H54 (cell line): ENCODE results near the gene KIF5A.
"Not testable (repeated sequence)": the region's sequence is repeated elsewhere in the genome, so short reads cannot be mapped to it uniquely, and the experiment has no call there.

ENCODE experiments used
- DNase-seq: peaks from one replicate; pipeline ENCODE4 v3.0.0; 2011; ENCODE audit warnings: low spot score, mixed read lengths; ENCODE audit not compliant: insufficient read length
- FAIRE-seq: peaks from 3 replicates; lab custom pipeline; 2011; peaks lifted over from hg19 to GRCh38; lab: Jason Lieb, UNC
- POLR2A ChIP-seq: IDR thresholded peaks from 2 replicates; pipeline ENCODE4 v1.6.1; 2011; ENCODE audit warnings: low read depth, mild to moderate bottlenecking, low read length

The KIF5A gene

GRCh38 chr12:57515934-57516541 lies 33.8 kb upstream of the KIF5A start:
- FAIRE-seq = no peak
- DNase-seq = no peak
- no peak for TF ChIP-seq POLR2A

GRCh38 chr12:57516617-57517153 lies 33.2 kb upstream of the KIF5A start:
- DNase-seq (no peak), FAIRE-seq (no peak)
- TF ChIP-seq POLR2A = no peak

GRCh38 chr12:57517187-57517586 lies 32.7 kb upstream of the KIF5A start:
- FAIRE-seq (no peak), DNase-seq (no peak)
- TF ChIP-seq POLR2A = no peak

DNA sequence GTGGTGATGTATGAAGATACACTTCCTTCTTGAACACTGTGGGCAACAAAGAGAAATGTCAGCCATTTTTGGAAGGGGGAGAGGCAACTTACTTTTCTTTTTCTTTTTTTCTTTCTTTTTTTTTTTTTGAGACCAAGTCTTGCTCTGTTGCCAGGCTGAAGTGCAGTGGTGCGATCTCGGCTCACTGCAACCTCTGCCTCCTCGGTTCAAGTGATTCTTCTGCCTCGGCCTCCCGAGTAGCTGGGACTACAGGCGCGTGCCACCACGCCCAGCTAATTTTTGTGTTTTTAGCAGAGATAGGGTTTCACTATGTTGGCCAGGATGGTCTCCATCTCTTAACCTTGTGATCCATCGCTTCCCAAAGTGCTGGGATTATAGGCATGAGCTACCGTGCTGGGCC lies 32.1 kb upstream of the KIF5A start:
- FAIRE-seq = not testable (repeated sequence)

DNA sequence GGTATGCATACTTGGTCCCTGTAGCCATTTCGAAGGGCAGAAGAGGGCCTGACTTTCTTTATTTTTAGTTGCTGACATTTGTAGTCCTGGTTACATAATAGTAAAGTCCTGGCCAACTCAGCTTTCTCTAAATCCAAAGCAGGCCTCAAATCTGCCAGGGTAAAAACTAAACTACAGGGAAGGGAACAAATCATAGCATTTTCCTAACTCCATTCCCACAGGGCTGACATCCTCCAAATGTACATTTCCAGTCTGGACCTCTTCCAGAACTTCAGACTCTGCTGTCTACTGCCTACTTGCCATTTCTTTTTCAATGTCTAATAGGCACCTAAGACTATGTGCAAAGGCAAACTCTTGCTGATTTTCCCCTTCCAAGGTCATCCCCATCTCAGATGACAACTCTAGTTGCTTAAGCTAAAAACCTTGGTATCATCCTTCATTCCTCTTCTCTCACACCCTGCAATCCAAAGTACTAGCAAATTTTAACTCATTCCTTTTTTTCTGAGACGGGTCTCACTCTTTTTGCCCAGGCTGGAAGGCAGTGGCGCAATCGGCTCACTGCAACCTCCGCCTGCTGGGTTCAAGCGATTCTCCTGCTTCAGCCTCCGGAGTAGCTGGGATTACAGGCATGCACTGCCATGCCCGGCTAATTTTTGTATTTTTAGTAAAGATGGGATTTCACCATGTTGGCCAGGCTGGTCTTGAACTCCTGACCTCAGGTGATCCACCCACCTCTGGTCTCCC lies 31.5 kb upstream of the KIF5A start:
- no peak for FAIRE-seq
- no peak for TF ChIP-seq POLR2A
- DNase-seq = no peak

More for the DNA sequence above, 32.1 kb upstream of the KIF5A start:
- DNase-seq = not testable (repeated sequence)

DNA sequence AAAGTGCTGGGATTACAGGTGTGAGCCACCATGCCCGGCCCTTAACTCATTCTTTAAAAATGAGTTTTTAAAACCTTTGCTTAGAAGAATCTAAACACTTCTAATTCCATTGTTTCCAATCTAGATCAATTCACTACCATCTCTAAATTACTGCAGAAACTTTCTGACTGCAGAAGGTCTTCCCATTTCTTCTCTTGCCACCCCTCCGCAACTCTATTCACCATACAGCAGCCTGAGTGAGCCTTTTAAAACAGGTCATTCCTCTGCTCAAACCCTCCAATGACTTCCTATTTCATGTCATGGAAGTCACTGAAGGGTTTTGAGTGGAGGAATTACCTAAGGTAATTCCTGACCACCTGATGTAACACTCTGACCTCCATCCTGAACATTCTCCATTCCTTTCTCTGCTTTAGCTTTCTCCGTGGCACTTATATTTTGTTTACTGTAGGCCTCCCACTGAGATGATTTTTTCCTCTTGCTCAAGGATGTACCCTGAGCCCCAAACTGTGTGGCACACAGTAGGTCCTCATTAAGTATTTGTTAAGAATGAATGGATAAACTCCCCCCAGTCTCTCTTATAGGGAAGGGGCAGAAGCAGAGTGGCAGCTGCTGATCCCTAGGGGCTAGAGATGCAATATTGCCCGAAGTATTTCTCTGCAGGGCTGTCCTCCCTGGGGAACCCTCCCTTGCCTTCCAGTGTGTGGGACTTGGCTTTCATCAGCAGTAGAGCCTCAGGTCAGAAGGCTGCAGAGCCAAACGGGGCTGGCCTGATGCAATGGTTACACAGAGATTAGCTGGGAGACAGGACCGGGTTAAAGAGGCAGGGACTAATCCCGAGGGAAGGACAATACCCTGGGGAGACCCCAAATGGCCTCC lies 30.7 kb upstream of the KIF5A start:
- DNase-seq (no peak), FAIRE-seq (no peak)
- TF ChIP-seq POLR2A = no peak

- no peak for DNase-seq
- no peak for FAIRE-seq
- TF ChIP-seq POLR2A = no peak
Observed at GRCh38 chr12:57519796-57520052, 30.1 kb upstream of the KIF5A start.

- peak; percentile 97 for TF ChIP-seq POLR2A
Observed at GRCh38 chr12:57520053-57520818, 29.6 kb upstream of the KIF5A start, which contains the start of gene DDIT3. TSS of gene DDIT3 (minus strand) at chr12:57520514. CDS start at chr12:57517406, 3,108 bp downstream.

GRCh38 chr12:57521525-57522010 lies 28.3 kb upstream of the KIF5A start:
- FAIRE-seq = no peak

More at GRCh38 chr12:57520053-57520818, 29.6 kb upstream of the KIF5A start, which contains the start of gene DDIT3:
- FAIRE-seq (no peak), DNase-seq (peak; percentile 81)

DNA sequence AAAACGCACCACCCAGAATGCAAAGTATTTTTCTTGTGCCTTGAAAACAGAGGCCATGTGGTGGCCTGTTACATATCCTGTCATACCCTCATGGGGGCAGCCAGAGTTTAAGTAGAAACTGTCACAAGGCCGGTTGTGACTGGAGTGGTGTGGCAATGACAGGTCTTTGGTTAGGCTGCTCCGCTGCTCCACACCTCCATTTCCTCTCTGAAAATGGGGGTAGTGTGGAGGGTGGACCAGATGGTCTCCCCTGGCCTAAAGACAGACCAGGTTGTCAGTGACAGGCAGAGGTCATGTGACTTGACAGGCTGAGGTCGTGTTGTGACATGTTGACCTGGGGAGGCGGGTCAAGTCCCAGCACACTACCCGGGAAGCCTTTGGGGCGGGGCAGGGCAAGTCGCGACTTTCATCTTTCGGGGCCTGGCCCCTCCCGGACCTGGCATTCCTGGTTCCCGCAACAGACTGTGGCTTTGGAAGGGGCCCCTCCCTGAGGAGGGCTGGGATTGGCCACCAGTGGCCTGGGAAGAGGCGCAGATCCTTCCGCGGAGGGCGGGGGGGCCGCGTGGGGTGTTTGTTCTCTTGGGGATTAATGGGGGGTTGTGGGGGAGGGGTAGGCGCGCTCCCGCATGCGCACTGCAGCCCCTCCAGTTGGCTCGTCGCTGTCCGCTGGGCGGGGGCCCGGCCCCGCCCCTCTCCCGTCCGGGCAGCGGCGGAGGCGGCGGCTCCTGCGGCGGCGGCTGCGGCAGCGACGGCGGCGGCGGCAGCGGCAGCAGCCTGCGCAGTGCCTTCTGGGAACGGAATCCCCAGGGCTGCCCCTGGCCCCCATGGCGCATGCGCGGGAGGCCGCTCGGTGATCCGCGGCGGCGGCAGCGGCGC lies 27.6 kb upstream of the KIF5A start, which contains the start of gene MBD6:
Gene MBD6, plus strand, starts transcription at position 814 of the 876 bp plus-strand sequence. CDS start 1,480 bp downstream, outside the sequence.
- peak; percentile 95 for DNase-seq
- no peak for FAIRE-seq

More at GRCh38 chr12:57521525-57522010, 28.3 kb upstream of the KIF5A start:
- no peak for TF ChIP-seq POLR2A
- DNase-seq = no peak

DNA sequence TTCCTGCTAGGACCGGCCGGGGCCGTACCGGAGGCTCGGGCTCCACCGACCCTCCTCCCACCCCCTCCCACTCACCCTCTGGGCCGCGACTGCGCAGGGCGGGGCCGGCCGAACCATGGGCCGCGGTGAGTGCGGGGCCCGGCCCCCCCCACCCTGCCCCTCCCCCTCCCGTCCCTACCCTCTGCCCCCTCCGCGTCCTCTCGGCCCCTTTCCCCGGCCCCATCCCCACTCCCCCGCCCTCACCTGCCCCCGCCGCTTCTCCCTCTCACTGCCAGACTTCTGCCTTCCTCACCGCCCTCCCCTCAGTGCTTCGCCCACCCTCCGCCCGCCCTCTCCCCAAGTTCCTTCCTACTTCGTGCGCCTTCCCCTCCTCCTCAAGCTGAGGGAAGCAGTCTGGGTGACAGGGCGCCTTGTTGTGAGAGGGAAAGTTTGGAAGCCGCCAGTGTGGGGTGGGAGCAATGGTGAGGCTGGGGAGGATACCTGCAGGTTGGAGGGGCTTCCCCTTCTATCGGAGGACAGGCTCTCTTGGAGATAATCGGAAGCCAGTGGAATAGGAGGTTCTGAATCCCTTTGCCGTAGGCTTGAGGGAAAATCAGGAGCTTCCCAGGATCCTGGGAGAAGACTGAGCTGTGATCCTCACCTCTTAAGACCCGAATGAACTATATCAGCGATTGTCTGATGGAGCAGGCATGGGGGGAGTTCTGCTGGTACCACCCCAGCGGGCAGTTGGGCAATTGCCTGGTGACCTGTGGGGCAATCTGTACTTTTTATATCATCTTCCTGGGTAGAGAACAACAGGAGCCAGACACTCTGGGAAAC lies 26.7 kb upstream of the KIF5A start:
- DNase-seq (no peak), FAIRE-seq (no peak)
- no peak; the same call in 1 of the 2 replicates for TF ChIP-seq POLR2A

More for the DNA sequence above, 27.6 kb upstream of the KIF5A start, which contains the start of gene MBD6:
- TF ChIP-seq POLR2A = peak; percentile 64; the same call in 1 of the 2 replicates
